Loucy (cell line): ENCODE data around the gene ALDH3A1.

ENCODE experiments used
- H2AFZ ChIP-seq: fragments of 200-600 bp; sonication (generic); 2 replicates; pipeline ENCODE4 v1.6.0; 2016; ENCODE audit warnings: antibody characterized with exemption, mild to moderate bottlenecking, low read length, moderate library complexity
- H3F3A ChIP-seq: fragments of 200-600 bp; 2 replicates; pipeline ENCODE4 v1.6.0; 2016; ENCODE audit warnings: antibody characterized with exemption, low read depth, mild to moderate bottlenecking
- H3K27me3 ChIP-seq: fragments of 200-600 bp; sonication (generic); 2 replicates; pipeline ENCODE4 v1.6.1; 2014; ENCODE audit warnings: low read length, mild to moderate bottlenecking; ENCODE audit not compliant: insufficient read depth, poor library complexity, severe bottlenecking
- H3K36me3 ChIP-seq: fragments of 200-600 bp; sonication (generic); 2 replicates; pipeline ENCODE4 v1.6.1; 2016; ENCODE audit warnings: low read length; ENCODE audit not compliant: insufficient read depth
- H3K4me1 ChIP-seq: fragments of 200-600 bp; sonication (generic); 2 replicates; pipeline ENCODE4 v1.5.1; 2014; ENCODE audit warnings: low read length, mild to moderate bottlenecking; ENCODE audit not compliant: insufficient read depth, poor library complexity, severe bottlenecking
- H3K4me2 ChIP-seq: fragments of 200-600 bp; sonication (generic); 2 replicates; pipeline ENCODE4 v1.6.0; 2014; ENCODE audit warnings: antibody characterized with exemption, low read length, low read depth, mild to moderate bottlenecking; ENCODE audit not compliant: poor library complexity, severe bottlenecking
- H3K4me3 ChIP-seq: fragments of 200-600 bp; sonication (generic); 2 replicates; pipeline ENCODE4 v1.5.1; 2014; ENCODE audit warnings: low read length, mild to moderate bottlenecking, mixed read lengths; ENCODE audit not compliant: poor library complexity, severe bottlenecking
- H3K79me2 ChIP-seq: fragments of 200-600 bp; sonication (generic); 2 replicates; pipeline ENCODE4 v1.6.1; 2014; ENCODE audit warnings: low read length; ENCODE audit not compliant: insufficient read depth
- H3K9ac ChIP-seq: fragments of 200-600 bp; sonication (generic); 2 replicates; pipeline ENCODE4 v1.6.0; 2014; ENCODE audit warnings: mild to moderate bottlenecking, low read depth, low read length, moderate library complexity; ENCODE audit not compliant: poor library complexity, severe bottlenecking
- H3K9me2 ChIP-seq: fragments of 200-600 bp; sonication (generic); replicated peaks from 2 replicates; pipeline ENCODE4 v1.6.1; 2016; ENCODE audit warnings: low read depth, low read length, mixed read lengths
- H3K9me3 ChIP-seq: fragments of 200-600 bp; sonication (generic); 2 replicates; pipeline ENCODE4 v1.6.1; 2014; ENCODE audit warnings: mild to moderate bottlenecking, antibody characterized with exemption, low read length, low read depth; ENCODE audit not compliant: insufficient read depth
- H4K20me1 ChIP-seq: fragments of 200-600 bp; sonication (generic); 2 replicates; pipeline ENCODE4 v1.6.0; 2014; ENCODE audit warnings: antibody characterized with exemption, low read length, mild to moderate bottlenecking; ENCODE audit not compliant: insufficient read depth, poor library complexity, severe bottlenecking
- EZH2phosphoT487 ChIP-seq: fragments of 200-600 bp; IDR thresholded peaks from 2 replicates; pipeline ENCODE4 v1.6.1; 2018; ENCODE audit warnings: antibody characterized with exemption, mild to moderate bottlenecking, moderate library complexity, borderline replicate concordance
- TF ChIP-seq, protein P1 (sequence below): fragments of 200-600 bp; sonication (generic); conservative IDR thresholded peaks from 2 replicates; pipeline ENCODE4 v1.5.1; 2014; ENCODE audit warnings: mild to moderate bottlenecking, antibody characterized with exemption, low read length

ALDH3A1 gene

DNA sequence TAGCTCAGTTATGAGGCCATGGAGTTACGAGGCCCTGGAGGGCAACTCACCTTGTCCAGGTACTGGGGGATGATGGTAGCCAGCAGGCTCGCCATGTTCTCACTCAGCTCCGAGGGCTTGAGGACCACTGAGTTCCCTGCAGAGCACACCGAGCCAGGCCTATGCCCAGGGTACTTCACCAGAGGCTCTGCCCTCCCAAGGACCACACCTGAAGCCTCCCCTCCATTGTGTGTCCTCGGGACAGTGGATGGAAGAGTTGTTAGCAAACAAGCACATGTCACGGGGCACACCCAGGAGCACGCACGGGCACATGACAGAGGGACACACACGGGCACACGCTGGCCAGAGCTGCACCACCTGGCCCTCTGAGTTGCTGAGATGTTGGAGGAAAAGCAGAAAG is 5.6 kb downstream of the ALDH3A1 start:
- Histone ChIP-seq H3K27me3 (no peaks in the 10 kb centered on the region), H3K9me2 (no peaks in the 10 kb centered on the region), H3K4me3 (no peak overlapping the region), H3K79me2 (no peaks in the 10 kb centered on the region), H3K9me3 (no peaks in the 10 kb centered on the region), H3K4me1 (no peaks in the 10 kb centered on the region), H3K4me2 (no peak overlapping the region), H3K9ac (no peak overlapping the region), H3F3A (no peaks in the 10 kb centered on the region), H3K36me3 (no peaks in the 10 kb centered on the region), H4K20me1 (no peaks in the 10 kb centered on the region), H2AFZ (no peak overlapping the region)
- TF ChIP-seq, protein P1, sequence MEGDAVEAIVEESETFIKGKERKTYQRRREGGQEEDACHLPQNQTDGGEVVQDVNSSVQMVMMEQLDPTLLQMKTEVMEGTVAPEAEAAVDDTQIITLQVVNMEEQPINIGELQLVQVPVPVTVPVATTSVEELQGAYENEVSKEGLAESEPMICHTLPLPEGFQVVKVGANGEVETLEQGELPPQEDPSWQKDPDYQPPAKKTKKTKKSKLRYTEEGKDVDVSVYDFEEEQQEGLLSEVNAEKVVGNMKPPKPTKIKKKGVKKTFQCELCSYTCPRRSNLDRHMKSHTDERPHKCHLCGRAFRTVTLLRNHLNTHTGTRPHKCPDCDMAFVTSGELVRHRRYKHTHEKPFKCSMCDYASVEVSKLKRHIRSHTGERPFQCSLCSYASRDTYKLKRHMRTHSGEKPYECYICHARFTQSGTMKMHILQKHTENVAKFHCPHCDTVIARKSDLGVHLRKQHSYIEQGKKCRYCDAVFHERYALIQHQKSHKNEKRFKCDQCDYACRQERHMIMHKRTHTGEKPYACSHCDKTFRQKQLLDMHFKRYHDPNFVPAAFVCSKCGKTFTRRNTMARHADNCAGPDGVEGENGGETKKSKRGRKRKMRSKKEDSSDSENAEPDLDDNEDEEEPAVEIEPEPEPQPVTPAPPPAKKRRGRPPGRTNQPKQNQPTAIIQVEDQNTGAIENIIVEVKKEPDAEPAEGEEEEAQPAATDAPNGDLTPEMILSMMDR = no peak
- TF ChIP-seq EZH2phosphoT487 = no peak

DNA sequence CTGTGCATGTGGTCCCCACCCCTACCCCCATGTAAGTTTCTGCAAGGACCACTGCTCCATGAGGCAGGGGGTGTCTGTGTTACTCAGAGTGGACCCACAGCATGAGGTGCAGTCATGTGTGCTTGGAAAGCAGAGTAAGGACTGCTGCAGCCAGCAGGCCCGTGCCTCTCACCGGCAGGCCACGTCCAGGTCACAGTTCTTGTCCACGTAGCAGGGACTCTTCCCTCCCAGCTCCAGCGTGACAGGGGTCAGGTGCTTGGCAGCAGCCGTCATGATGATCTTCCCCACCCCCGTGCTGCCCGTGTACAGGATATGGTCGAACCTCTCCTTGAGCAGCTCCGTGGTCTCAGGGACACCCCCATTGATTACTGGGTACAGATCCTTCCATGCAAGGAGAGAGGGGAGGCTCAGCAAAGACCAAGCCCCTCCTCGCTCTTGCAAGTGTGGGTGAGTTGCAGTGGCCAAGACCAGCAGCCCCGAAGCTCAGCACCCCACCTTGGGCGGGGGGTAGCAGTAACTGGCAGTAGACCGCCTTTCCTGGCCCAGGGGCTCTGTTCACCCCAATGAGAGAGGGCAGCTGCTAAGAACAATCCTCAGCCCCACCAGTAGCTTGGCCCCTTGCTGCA is 6.2 kb downstream of the ALDH3A1 start:
- H3K4me1 ChIP-seq = no peaks in the 10 kb centered on the region
- no peak overlapping the region for H3K4me3 ChIP-seq
- no peaks in the 10 kb centered on the region for H3K79me2 ChIP-seq
- H3K36me3 ChIP-seq = no peaks in the 10 kb centered on the region
- no peaks in the 10 kb centered on the region for H3K27me3 ChIP-seq
- H3K9ac ChIP-seq = no peak overlapping the region
- no peak overlapping the region for H3K4me2 ChIP-seq
- no peaks in the 10 kb centered on the region for H3K9me2 ChIP-seq
- TF ChIP-seq, protein P1 = no peak
- TF ChIP-seq EZH2phosphoT487 = no peak
- H3F3A ChIP-seq = no peaks in the 10 kb centered on the region
- no peaks in the 10 kb centered on the region for H4K20me1 ChIP-seq
- H2AFZ ChIP-seq = no peak overlapping the region
- no peaks in the 10 kb centered on the region for H3K9me3 ChIP-seq

DNA sequence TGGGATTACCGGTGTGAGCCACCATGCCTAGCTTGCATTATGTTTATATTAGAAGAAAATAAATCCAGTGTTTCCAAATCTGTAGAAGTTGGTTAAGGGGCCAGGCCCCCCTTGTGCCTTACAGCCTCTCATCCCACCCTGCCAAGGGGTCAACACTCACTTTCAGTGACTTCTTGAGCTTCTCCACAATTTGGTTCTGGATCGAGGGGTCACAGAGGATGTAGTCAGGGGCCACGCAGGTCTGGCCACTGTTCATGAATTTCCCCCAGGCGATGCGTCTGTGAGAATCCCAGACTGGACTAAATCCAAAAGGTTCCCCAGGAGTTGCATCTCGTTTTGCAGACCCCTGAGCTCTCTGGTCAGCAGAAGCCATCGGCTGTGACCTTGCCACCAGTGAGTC is 7.2 kb downstream of the ALDH3A1 start:
- Histone ChIP-seq H3K4me1 (no peaks in the 10 kb centered on the region), H2AFZ (no peak overlapping the region), H3K27me3 (no peaks in the 10 kb centered on the region), H3F3A (no peaks in the 10 kb centered on the region), H3K9me3 (no peaks in the 10 kb centered on the region), H3K79me2 (no peaks in the 10 kb centered on the region), H3K9me2 (no peaks in the 10 kb centered on the region), H3K4me2 (no peak overlapping the region), H3K36me3 (no peaks in the 10 kb centered on the region), H3K9ac (no peak overlapping the region), H3K4me3 (no peak overlapping the region), H4K20me1 (no peaks in the 10 kb centered on the region)
- TF ChIP-seq, protein P1 = no peak
- TF ChIP-seq EZH2phosphoT487 = no peak
